Measurements from ENCODE around the gene MROH7. TPM values are rescaled to one million over a fixed set of nuclear protein-coding genes. Genes with fewer than 3 reads are reported as not detected.

The MROH7 gene
- total and polyA plus RNA-seq, 2 of the 13 experiments (the other 11 are each of a cell fraction or from before 2014, with no cell fraction given) = 0.09 TPM

- TF ChIP-seq SOX13 (IDR thresholded peaks at IDR 0.05) = peak; percentile 24; the same call in 1 of the 2 replicates
- peak in 1 of 2 experiments; percentile 62; a peak in 2 of 4 replicates for TF ChIP-seq SOX13 (CRISPR knock-in tag; conservative IDR thresholded peaks at IDR 0.05 in 1 of 2, IDR thresholded peaks at IDR 0.05 in 1 of 2)
- no peak for TF ChIP-seq PHB2 (IDR thresholded peaks at IDR 0.05; ENCODE audit: partially characterized antibody)
- TF ChIP-seq GLMP (CRISPR knock-in tag; IDR thresholded peaks at IDR 0.05; ENCODE audit: borderline replicate concordance) = no peak
- peak; percentile 56 for TF ChIP-seq HNRNPLL (IDR thresholded peaks at IDR 0.05; ENCODE audit: low read depth, low read length, poor library complexity, severe bottlenecking)
- TF ChIP-seq ZNF616 (CRISPR knock-in tag; IDR thresholded peaks at IDR 0.05; ENCODE audit: low read depth) = no peak
- TF ChIP-seq TEAD3 (CRISPR knock-in tag; optimal IDR thresholded peaks at IDR 0.05; ENCODE audit: borderline replicate concordance) = peak; percentile 76
- TF ChIP-seq MTF2 (CRISPR knock-in tag; IDR thresholded peaks at IDR 0.05; ENCODE audit: borderline replicate concordance) = peak; percentile 69; the same call in 1 of the 2 replicates
- TF ChIP-seq ZNF138 (CRISPR knock-in tag; IDR thresholded peaks at IDR 0.05; ENCODE audit: low read depth) = peak; percentile 48; the same call in 1 of the 2 replicates
- peak; percentile 96 for TF ChIP-seq KDM5A (IDR thresholded peaks at IDR 0.05; ENCODE audit: borderline replicate concordance, low read length)
- no peak for TF ChIP-seq EHMT2 (IDR thresholded peaks at IDR 0.05; ENCODE audit: borderline replicate concordance, low read depth, low read length)
- no peak for TF ChIP-seq KAT2B (IDR thresholded peaks at IDR 0.05; ENCODE audit: borderline replicate concordance, low read depth, low read length)
- TF ChIP-seq ZNF670 (CRISPR knock-in tag; IDR thresholded peaks at IDR 0.05; ENCODE audit: borderline replicate concordance) = peak; percentile 84
- no peak for TF ChIP-seq ZBTB42 (CRISPR knock-in tag; IDR thresholded peaks at IDR 0.05)
- TF ChIP-seq, protein P1, sequence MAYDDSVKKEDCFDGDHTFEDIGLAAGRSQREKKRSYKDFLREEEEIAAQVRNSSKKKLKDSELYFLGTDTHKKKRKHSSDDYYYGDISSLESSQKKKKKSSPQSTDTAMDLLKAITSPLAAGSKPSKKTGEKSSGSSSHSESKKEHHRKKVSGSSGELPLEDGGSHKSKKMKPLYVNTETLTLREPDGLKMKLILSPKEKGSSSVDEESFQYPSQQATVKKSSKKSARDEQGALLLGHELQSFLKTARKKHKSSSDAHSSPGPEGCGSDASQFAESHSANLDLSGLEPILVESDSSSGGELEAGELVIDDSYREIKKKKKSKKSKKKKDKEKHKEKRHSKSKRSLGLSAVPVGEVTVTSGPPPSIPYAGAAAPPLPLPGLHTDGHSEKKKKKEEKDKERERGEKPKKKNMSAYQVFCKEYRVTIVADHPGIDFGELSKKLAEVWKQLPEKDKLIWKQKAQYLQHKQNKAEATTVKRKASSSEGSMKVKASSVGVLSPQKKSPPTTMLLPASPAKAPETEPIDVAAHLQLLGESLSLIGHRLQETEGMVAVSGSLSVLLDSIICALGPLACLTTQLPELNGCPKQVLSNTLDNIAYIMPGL (CRISPR knock-in tag; IDR thresholded peaks at IDR 0.05; ENCODE audit: borderline replicate concordance in 1 of 2, low read depth in 1 of 2) = peak; percentile 82
- peak; percentile 58; the same call in 1 of the 2 replicates for TF ChIP-seq HNRNPL (IDR thresholded peaks at IDR 0.05; ENCODE audit: low read depth, low read length)
- TF ChIP-seq, protein P2, sequence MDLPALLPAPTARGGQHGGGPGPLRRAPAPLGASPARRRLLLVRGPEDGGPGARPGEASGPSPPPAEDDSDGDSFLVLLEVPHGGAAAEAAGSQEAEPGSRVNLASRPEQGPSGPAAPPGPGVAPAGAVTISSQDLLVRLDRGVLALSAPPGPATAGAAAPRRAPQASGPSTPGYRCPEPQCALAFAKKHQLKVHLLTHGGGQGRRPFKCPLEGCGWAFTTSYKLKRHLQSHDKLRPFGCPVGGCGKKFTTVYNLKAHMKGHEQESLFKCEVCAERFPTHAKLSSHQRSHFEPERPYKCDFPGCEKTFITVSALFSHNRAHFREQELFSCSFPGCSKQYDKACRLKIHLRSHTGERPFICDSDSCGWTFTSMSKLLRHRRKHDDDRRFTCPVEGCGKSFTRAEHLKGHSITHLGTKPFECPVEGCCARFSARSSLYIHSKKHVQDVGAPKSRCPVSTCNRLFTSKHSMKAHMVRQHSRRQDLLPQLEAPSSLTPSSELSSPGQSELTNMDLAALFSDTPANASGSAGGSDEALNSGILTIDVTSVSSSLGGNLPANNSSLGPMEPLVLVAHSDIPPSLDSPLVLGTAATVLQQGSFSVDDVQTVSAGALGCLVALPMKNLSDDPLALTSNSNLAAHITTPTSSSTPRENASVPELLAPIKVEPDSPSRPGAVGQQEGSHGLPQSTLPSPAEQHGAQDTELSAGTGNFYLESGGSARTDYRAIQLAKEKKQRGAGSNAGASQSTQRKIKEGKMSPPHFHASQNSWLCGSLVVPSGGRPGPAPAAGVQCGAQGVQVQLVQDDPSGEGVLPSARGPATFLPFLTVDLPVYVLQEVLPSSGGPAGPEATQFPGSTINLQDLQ (CRISPR knock-in tag; IDR thresholded peaks at IDR 0.05) = no peak
- TF ChIP-seq BORCS8-MEF2B (CRISPR knock-in tag; IDR thresholded peaks at IDR 0.05) = peak; percentile 94
- TF ChIP-seq ZNF234 (CRISPR knock-in tag; conservative IDR thresholded peaks at IDR 0.05) = no peak
- no peak for TF ChIP-seq ARNT2 (CRISPR knock-in tag; IDR thresholded peaks at IDR 0.05; ENCODE audit: low read depth)
- TF ChIP-seq ZNF790 (CRISPR knock-in tag; IDR thresholded peaks at IDR 0.05; ENCODE audit: borderline replicate concordance) = no peak
- peak; percentile 63 for TF ChIP-seq DR1 (CRISPR knock-in tag; IDR thresholded peaks at IDR 0.05)
These were observed 74.1 kb downstream of the MROH7 start, which contains the start of gene TTC4 (continued) for GRCh38 chr1:54715493-54716298.

Measured in HepG2 (cell line).